Activated CD8-positive, alpha-beta memory T cell treated with anti-CD3 and anti-CD28 coated beads, Interleukin-2, amount 50 U/mL, for 1 hour (primary cell): ENCODE measurements around the gene SEMA5A.

Experiments
- DNase-seq: peaks from one replicate; pipeline ENCODE4 v3.0.0-alpha.2; 2020; ENCODE audit errors: extremely low read depth

Gene SEMA5A

DNA sequence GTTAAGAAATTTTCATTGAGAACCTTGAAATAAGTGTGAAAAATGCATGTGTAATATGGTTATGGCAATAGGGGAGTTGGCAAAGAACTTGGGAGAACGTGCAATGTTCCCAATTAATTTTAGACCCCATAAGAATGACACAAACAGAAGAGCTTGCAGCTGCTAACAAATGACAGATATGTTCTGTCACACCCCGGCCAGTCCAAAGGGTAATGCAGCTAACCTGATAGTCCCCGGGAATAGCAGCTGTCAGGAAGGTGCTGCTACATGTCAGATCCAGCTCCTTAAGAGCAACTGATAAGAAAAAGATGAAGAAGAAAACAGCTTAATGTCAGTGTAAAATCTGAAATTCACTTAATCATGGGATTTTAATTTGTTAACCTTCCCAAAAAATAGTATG, 30.4 kb downstream of the SEMA5A start:
- no peak for DNase-seq

DNA sequence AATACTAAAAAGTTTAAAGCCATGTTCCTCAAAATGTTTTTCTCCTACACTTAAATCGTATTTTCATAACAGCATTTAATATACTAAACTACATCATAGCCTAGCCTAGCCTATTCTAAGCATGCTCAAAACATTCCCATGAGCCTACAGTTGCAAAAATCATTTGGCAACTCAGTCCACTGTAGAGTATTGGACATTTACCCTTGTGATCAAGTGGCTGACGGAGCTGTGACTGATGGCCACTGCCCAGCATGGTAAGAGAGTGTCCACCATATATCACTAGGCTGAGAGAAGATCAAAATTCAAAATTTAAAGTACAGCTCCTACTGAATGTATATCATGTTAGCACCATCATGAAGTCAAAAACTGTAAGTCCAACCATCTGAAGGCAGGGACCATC, 30.9 kb downstream of the SEMA5A start:
- DNase-seq: no peak

DNA sequence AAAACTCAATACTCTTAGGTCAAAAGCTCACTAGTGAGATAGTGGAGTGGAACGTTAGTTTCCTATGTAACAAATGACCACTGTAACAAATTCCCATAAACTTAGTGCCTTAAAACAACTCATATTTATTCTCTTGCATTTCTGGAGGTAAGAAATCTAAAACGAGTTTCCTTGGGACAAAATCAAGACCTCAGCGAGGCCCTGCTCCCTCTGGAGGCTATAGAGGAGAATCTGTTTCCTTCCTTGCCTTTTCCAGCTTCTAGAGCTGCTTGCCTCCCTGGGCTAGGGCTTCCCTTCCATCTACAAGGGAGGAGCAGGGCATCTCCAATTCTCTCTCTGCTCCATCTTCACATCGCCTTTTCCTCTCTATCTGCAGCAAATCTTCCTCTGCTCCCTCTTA, 32.0 kb downstream of the SEMA5A start:
- DNase-seq: no peak

GRCh38 chr5:9512457-9512856, 33.4 kb downstream of the SEMA5A start:
- DNase-seq: no peak

DNA sequence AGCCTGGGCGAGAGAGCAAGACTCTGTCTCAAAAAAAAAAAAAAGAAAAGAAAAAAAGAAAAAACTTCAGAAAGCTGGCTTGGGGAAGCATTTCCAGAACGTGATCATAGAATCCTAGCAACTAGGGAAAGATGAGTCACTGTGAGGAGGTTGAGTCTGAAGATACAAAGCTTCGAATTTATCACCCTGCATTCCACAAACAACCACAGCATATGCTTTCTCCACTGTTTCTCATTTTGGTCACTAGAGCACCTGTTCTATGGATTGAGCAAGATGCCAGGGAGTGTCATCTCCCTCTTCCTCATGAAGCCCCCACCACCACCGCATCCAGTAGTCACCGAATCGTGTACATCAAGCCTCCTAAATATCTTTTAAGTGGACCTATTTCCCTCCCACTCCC, 37.9 kb downstream of the SEMA5A start:
- DNase-seq: no peak

GRCh38 chr5:9505225-9505624, 40.6 kb downstream of the SEMA5A start:
- DNase-seq: no peak

DNA sequence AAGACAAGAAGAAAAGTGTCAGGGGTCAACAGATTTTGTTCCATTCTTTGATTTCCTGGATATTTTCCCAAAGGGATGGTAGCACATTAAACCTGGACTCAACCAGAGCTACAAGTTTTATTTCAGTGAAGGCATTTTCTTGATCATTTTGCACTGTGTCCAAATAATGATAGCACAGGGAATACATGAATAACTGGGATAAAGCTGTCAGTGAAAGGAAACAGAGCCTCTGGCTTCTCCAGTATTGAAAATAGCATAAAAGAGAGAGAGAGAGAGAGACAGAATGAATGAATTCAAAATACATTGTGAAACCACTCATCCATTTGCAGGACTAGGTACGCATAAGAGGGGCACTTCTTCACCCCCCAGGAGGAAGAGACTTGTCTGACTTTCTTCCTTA, 43.0 kb downstream of the SEMA5A start:
- no peak for DNase-seq

DNA sequence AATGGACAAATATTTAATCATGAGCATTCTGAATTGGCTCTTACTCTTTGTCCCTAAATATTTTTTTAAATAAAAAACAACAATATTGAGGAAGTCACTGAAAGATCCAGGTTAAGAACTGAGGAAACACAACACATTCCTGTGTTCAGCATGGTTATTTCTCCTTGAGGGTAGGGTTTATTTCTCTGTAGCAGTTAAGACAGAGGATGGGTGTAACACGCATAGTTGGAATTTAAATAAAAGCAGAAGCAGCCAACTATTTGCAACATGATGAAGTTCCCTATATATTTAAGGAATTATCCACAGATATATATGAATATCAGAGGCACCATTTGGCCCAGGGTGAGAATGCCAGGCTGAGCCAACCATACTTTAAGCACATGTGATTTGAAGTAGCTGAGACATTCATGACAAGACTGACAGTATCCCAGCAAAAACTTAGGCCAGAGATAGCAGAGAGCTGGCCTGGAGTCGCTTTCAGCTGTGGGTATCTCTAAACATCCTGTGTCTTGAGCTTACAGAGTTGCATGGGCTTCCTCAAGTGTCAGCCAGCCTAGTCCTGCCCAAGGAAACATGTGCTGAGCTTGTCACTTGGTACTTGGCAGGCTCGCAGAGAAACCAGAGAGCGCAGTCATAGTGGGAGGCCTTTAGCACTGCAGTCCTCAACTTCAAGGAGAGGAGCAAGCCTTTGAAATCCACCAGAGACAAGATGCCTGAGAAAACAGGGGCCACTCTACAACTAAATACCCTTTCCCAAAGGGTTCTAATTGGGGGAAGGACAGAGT, 43.6 kb downstream of the SEMA5A start:
- DNase-seq: no peak

- no peak for DNase-seq
Measured at GRCh38 chr5:9500625-9501024, 45.2 kb downstream of the SEMA5A start.

DNA sequence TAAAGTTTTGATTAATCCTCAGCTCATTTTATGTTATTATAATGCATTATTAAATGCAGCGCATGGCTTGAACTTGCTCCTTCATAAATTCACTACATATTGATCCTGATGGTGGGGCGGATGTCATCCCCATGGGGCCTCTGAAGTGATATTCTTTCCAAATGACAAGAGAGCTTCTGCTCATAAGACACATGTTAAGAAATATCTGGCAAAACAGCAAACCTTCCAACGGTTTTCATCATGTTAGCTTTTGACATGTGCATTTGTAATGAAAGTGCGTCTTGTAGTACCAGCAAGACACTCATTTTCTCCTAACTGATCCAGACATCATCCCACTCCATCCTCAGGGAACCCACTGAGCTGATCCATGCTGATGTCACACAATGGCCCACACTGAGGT, 45.7 kb downstream of the SEMA5A start:
- DNase-seq: no peak

DNA sequence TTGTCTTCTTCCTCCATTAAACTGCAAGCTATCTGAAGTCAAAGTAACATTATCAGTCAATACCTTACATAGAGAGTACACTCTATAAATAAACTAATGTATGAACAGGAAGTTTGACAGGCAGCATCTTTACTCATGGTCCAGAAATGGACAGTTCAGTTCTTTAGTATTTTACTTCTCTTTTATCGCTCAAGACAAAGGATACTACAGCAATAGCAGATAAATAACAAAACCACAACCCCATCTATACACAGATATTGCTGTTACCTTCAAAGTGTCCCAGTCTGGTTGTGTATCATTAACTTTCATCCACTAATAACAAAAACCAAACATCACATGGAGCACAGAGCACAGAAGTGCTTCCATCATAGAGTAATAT, 46.4 kb downstream of the SEMA5A start:
- no peak for DNase-seq

DNA sequence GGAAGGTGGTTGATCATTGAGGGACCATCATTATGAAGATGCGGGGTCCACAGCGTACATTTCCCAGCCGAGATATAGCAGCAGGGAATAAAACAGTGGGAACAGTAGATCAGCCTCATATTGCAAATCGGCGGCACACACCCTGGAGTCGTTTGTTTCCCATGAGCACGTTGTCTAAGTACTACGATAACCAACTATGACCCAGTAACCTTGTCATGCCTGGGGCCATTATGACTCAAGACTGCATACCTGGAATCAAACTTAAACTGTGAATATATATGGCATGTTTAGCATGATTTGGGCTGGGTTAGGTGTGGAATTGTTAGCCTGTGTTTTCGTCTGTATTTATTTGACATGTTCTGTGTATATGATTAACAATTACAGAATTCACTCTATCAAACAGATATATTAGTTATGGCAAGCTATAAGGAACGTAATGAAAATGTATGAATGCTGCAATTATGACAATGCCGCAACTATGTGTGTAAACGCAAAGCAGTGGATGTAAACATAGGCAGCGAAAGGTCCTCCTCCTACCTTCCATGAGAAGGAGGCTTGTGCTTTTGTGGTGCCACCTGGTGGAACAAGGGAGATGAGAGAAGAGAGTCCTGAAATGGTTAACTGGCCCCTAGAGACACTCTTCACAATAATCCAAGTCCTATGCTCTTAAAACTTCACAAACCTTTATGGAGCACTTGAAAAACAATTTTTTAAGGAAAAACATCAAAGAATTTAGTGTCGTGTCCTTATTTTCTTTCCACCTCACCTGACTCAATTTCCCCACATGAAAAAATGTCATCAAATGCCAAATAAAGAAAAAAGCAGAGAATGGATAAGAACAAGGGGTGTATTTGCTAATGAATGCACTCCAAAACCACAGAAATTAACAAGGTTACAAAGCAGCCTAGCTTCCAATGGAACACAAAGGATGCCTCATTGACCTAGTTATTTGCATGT, 47.1 kb downstream of the SEMA5A start:
- DNase-seq: no peak

- DNase-seq: no peak
Measured at GRCh38 chr5:9497347-9497746, 48.5 kb downstream of the SEMA5A start.

DNA sequence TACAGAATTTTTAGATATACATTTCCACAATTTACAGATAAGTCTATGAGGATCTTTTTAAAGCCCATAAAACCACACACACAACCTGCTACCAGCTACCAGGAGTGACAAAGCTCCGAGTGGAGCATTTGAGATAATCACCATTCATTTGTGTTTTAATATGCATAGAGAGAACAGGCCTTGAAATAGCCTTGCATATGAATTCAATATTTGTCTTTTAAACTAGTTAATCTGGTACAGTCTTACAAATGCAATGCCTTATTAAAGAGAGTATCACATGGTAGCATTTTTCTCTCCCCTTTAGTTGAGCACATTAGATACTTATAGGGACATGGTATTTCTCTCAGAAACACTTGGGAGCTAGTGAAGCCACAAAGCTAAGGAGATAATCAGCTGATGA, 49.1 kb downstream of the SEMA5A start:
- no peak for DNase-seq

DNA sequence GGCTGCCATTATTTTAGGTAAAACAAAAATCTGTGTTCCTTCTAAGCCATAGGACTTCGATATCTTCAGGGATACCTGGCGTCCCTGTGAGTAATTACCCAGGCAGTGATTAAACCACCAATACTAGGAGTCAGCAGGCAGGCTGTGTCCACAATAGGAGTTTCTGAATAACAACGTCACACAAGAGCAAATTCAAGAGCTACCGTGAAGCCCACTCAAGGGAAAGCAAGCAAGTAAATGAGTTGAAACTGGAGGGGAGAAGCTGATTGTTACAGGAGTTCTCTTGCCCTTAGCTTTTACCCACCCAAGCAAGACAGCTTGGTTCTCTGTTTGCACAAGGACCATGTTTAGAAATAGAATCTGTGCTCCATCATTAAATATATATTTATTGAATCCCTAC, 50.8 kb downstream of the SEMA5A start:
- no peak for DNase-seq

DNA sequence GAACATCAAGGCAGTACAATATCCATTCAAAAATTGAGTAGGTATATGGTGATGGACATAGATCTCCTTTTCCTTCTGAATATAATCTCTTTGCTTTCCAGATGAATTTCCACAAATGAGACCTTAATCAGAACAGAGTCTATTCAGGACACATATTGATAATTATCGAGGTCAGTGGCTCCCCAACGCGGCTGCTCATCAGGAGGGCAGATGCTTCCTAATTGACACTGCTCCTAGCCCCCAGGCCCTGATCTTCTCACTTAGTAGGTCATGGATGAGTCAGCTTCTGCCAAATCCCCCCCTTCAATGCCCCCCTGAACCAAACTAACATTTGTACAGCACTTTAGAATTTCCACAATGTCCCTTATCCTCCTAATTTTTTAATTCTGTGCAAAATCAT, 51.6 kb downstream of the SEMA5A start:
- no peak for DNase-seq

DNA sequence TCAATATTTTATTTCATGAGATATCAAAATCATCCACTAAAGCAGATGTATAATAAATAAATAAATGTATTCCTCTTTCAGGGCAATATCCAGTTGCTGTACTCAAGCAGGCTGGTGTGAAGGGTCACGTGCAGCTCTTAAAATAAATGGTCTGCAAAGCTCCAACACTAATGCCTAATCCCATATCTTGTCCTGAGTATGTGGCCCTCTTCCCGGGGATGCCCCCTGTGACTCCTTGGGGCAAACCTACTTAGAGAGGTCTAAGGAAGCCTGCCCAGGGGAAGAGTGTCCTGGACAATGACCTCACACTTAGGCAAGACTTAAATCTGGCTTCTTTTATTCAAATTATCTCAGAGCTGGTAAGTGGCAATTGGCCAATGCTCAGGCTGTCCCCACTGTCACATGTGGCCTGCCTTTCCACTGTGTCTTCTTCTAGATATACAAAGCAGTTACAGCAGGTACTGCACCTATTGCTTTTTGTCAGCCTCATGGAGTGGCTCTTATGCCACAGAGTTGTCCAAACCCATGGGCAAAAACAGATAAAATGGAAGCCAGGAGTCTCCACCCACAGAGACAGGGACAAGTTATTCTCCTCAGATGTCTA, 55.3 kb downstream of the SEMA5A start:
- no peak for DNase-seq

- no peak for DNase-seq
Measured at GRCh38 chr5:9483779-9484178, 62.1 kb downstream of the SEMA5A start.

- no peak for DNase-seq
Measured at GRCh38 chr5:9483243-9483642, 62.6 kb downstream of the SEMA5A start.

DNA sequence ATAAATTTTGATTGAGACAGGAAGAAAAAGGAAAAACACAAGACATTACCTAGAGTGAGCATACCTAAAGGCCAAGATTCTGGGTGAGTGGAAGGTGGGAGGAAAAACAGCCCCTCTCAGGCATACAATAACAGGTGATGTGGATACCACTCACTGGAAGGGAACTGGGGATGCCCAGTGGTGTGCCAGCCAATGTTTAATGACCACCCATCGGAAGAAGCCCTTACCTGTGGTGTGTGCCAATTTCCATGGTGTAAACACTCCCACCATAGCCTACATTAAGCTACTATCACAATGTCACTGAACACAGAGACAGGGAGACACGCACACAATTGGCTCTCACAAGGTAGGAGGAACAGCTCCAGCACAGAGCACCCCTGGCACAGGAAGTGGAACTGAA, 63.5 kb downstream of the SEMA5A start:
- no peak for DNase-seq

GRCh38 chr5:9480499-9480898, 65.4 kb downstream of the SEMA5A start:
- DNase-seq: no peak

DNA sequence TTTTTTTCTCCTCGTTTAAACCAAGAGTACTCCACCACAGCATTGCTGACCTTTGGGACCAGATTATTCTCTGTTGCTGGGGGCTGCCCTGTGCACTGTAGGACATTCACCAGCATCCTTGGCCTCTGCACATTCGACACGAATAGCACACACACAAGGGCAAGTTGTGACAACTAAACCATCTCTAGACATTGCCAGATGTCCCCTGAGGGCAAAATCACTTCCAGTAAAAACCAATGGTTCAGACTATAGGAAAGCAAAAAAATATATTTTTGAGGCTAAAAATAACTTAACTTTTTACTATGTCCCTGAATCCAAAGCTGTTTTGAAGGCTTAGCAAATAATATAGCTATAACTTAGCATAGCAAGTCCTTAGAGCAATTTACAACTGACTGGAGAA, 65.9 kb downstream of the SEMA5A start:
- no peak for DNase-seq

DNA sequence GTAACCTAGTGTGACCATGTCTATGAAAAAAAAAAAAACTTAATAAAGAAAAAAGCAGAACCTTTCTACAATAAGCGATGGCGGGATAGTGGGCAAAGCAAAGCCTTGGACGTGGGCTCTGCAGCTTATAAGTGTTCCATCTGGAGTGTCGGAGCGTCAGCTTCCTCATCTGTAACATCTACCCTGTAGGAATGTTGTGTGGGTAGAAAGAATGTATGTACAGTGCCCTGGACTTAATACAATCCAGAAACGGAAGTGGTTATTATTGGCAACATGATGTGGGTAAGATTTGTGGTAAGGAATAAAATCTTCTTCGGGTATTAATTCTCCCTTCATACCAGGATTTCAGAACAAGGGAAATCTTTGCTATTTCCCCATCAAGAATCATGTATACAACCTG, 66.5 kb downstream of the SEMA5A start:
- DNase-seq: no peak
